Endothelial cell of umbilical vein (primary cell): Measurements from ENCODE around the gene SLIT1. TPM values are rescaled to one million over a fixed set of nuclear protein-coding genes. Genes with fewer than 3 reads are reported as not detected.

Source experiments
- BruUV-seq: library from RNA; stranded (reverse); fragments of 400-500 nt; replicated peaks from 2 replicates; lab custom pipeline; 2021; lab: Mats Ljungman, UMichigan
- CTCF ChIA-PET: fragments of 300-600, 350-600 bp; sonication (Branson Sonifier 250); formaldehyde crosslinking; loops from one replicate; lab custom pipeline; 2021; ENCODE audit warnings: antibody characterized with exemption, inconsistent platforms; lab: Charles Lee
- POLR2A ChIA-PET: fragments of 300-600, 350-600 bp; sonication (Branson Sonifier 250); formaldehyde crosslinking; loops from one replicate; lab custom pipeline; 2021; ENCODE audit warnings: antibody characterized with exemption, inconsistent platforms; lab: Charles Lee
- DNase-seq: peaks from one replicate; pipeline ENCODE4 v3.0.0-alpha.2; 2011; ENCODE audit warnings: low read depth, low spot score
- FAIRE-seq: peaks from 2 replicates; lab custom pipeline; 2011; peaks lifted over from hg19 to GRCh38; lab: Jason Lieb, UNC
- H2AFZ ChIP-seq: 2 replicates; pipeline ENCODE4 v1.6.0; 2012; ENCODE audit warnings: low read depth, low read length, control low read depth, inconsistent platforms
- H3K27ac ChIP-seq: 2 replicates; pipeline ENCODE4 v1.5.1; 2011; ENCODE audit warnings: low read depth, mild to moderate bottlenecking, control low read depth, low read length, moderate library complexity; ENCODE audit not compliant: insufficient read depth
- H3K27me3 ChIP-seq, 2 experiments: 2 replicates each; pipeline versions ENCODE4 v1.6.0 to v1.6.1; 2011; ENCODE audit warnings: low read length in 2 of 2, mixed read lengths in 1 of 2; ENCODE audit not compliant: control insufficient read depth in 2 of 2, insufficient read depth in 2 of 2
- H3K36me3 ChIP-seq, 2 experiments: 2 replicates in 1 of 2; 3 replicates in 1 of 2; pipeline ENCODE4 v1.5.1; 2011; ENCODE audit warnings: low read length in 2 of 2, mild to moderate bottlenecking in 1 of 2, moderate library complexity in 1 of 2; ENCODE audit not compliant: control insufficient read depth in 2 of 2, insufficient read depth in 2 of 2; ENCODE audit errors: extremely low read depth in 1 of 2
- H3K4me1 ChIP-seq: 3 replicates; pipeline ENCODE4 v1.5.1; 2011; ENCODE audit warnings: mild to moderate bottlenecking, low read length; ENCODE audit not compliant: control insufficient read depth, insufficient read depth; ENCODE audit errors: extremely low read depth
- H3K4me2 ChIP-seq: 2 replicates; pipeline ENCODE4 v1.6.1; 2011; ENCODE audit warnings: low read length, control low read depth, mixed read lengths; ENCODE audit not compliant: insufficient read depth
- H3K4me3 ChIP-seq, 3 experiments: fragments of 200-600 bp in 1 of 3; sonication (generic), shearing (Covaris generic) in 1 of 3; replicated peaks in 1 of 3; 2 replicates each; pipeline ENCODE4 v1.5.1; 2011 to 2016; ENCODE audit warnings: control low read depth in 3 of 3, low read length in 3 of 3, mild to moderate bottlenecking in 2 of 3, inconsistent platforms in 1 of 3, low read depth in 1 of 3, moderate library complexity in 1 of 3; ENCODE audit not compliant: insufficient read depth in 1 of 3
- H3K79me2 ChIP-seq: 2 replicates; pipeline ENCODE4 v1.6.0; 2012; ENCODE audit warnings: low read length, inconsistent platforms; ENCODE audit not compliant: control insufficient read depth, insufficient read depth
- H3K9ac ChIP-seq: replicated peaks from 2 replicates; pipeline ENCODE3; 2011; ENCODE audit warnings: low read length, control low read depth; ENCODE audit not compliant: insufficient read depth; ENCODE audit errors: extremely low read depth
- H3K9me1 ChIP-seq: replicated peaks from 3 replicates; pipeline ENCODE4 v1.6.0; 2011; ENCODE audit warnings: mild to moderate bottlenecking, low read length; ENCODE audit not compliant: control insufficient read depth, insufficient read depth; ENCODE audit errors: extremely low read depth
- H3K9me3 ChIP-seq: replicated peaks from 2 replicates; pipeline ENCODE4 v1.5.1; 2012; ENCODE audit warnings: low read length, inconsistent platforms; ENCODE audit not compliant: control insufficient read depth, insufficient read depth
- H4K20me1 ChIP-seq: replicated peaks from 2 replicates; pipeline ENCODE3; 2011; ENCODE audit warnings: mild to moderate bottlenecking, low read length; ENCODE audit not compliant: control insufficient read depth, insufficient read depth; ENCODE audit errors: extremely low read depth
- CTCF ChIP-seq, 2 donors: IDR thresholded peaks; 1 replicate in 1 of 2; 2 replicates in 1 of 2; pipeline ENCODE4 v1.5.1; 2011; ENCODE audit warnings: low read length in 2 of 2, mild to moderate bottlenecking in 2 of 2, moderate library complexity in 2 of 2, control low read depth in 1 of 2, inconsistent platforms in 1 of 2, low read depth in 1 of 2; ENCODE audit not compliant: insufficient read depth in 1 of 2; ENCODE audit errors: extremely low read depth in 1 of 2
- EZH2 ChIP-seq: IDR thresholded peaks from 2 replicates; pipeline ENCODE4 v1.6.1; 2012; ENCODE audit warnings: borderline replicate concordance, low read depth, mild to moderate bottlenecking, moderate library complexity, low read length, inconsistent platforms; ENCODE audit not compliant: severe bottlenecking
- FOS ChIP-seq: IDR thresholded peaks from 2 replicates; pipeline ENCODE4 v1.6.1; 2011; ENCODE audit warnings: mild to moderate bottlenecking, low read length, moderate library complexity, borderline replicate concordance; ENCODE audit not compliant: insufficient read depth
- GATA2 ChIP-seq: IDR thresholded peaks from 2 replicates; pipeline ENCODE4 v1.7.0; 2011; ENCODE audit warnings: low read depth, mild to moderate bottlenecking, moderate library complexity, mixed read lengths, low read length; ENCODE audit not compliant: insufficient read length, insufficient read depth
- JUN ChIP-seq: IDR thresholded peaks from 2 replicates; pipeline ENCODE4 v1.6.1; 2011; ENCODE audit warnings: borderline replicate concordance, low read depth; ENCODE audit not compliant: insufficient read length, insufficient read depth
- MAX ChIP-seq: IDR thresholded peaks from 2 replicates; pipeline ENCODE4 v1.6.1; 2011; ENCODE audit not compliant: insufficient read depth, insufficient read length
- MYC ChIP-seq: IDR thresholded peaks from one replicate; pipeline ENCODE4 v1.6.1; 2011; ENCODE audit warnings: mild to moderate bottlenecking, low read depth, low read length
- POLR2A ChIP-seq: IDR thresholded peaks from 2 replicates; pipeline ENCODE4 v1.6.1; 2012; ENCODE audit warnings: low read depth, mild to moderate bottlenecking, control low read depth, low read length
- POLR2AphosphoS5 ChIP-seq: IDR thresholded peaks from 2 replicates; pipeline ENCODE4 v1.6.1; 2012; ENCODE audit warnings: low read depth, mild to moderate bottlenecking, control low read depth, low read length, moderate library complexity; ENCODE audit not compliant: insufficient read depth
- dilution Hi-C: fragments of 300-500 bp; cut with MboI; formaldehyde crosslinking; loops from one replicate; pipeline ENCODE4 v1.15.0; 2019; ENCODE audit warnings: low sequenced_read_pairs; ENCODE audit not compliant: extremely low pct_ligation_motif_present
- intact Hi-C: fragments of 100-400 bp; cut with micrococcal nuclease; formaldehyde crosslinking; loops from one replicate; pipeline ENCODE4 v1.10.0; 2022
- polyA plus RNA-seq, 4 experiments: library from polyadenylated mRNA; depleted of rRNA in 3 of 4; stranded (reverse) in 3 of 4; unstranded in 1 of 4; fragments of >200 nt; gene quantifications; 2 replicates each; pipeline versions ENCODE4 v1.2.1 to v1.2.3, GENCODE V29; 2011 to 2012; ENCODE audit warnings: missing spikeins in 1 of 4
- total RNA-seq: library from RNA; stranded (reverse); gene quantifications from 2 replicates; pipeline ENCODE4 v1.2.3, GENCODE V29; 2021

SLIT1 gene
- total and polyA plus RNA-seq, 2 donors (not counting 3 experiments of a cell fraction or from before 2014, with no cell fraction given) = 0.04 to 0.20 TPM

GRCh38 chr10:96982149-96982930 lies 203.4 kb downstream of the SLIT1 start:
- intact Hi-C loops (no loop called here), dilution Hi-C loops (no loop called here)
- no peak for DNase-seq

GRCh38 chr10:96978621-96979154 lies 207.1 kb downstream of the SLIT1 start:
- H3K4me1 ChIP-seq = no peaks in the 10 kb centered on the region
- H3K27ac ChIP-seq = no peak overlapping the region
- H2AFZ ChIP-seq = no peak overlapping the region
- DNase-seq (no peak), FAIRE-seq (no peak)
- no peak for TF ChIP-seq POLR2AphosphoS5
- no peak for TF ChIP-seq MYC
- TF ChIP-seq FOS = no peak
- no peak for TF ChIP-seq JUN
- no peak for TF ChIP-seq GATA2
- no peak for TF ChIP-seq EZH2
- no peak for TF ChIP-seq POLR2A
- TF ChIP-seq CTCF (IDR thresholded peaks at IDR 0.05; ENCODE audit: extremely low read depth in 1 of 2, insufficient read depth in 1 of 2, low read depth in 1 of 2, low read length in 2 of 2) = no peak
- no peak for TF ChIP-seq MAX
- H4K20me1 ChIP-seq = no peaks in the 10 kb centered on the region
- ChIA-PET CTCF (interaction anchor here (2.4 kb wide), 1 partner anchor 47 kb away, joined by 6 read pairs; no protein-coding TSS in a partner anchor), POLR2A (no interaction called here)
- peaks cover 6 to 16% of the 10 kb centered on the region in 2 experiments for H3K36me3 ChIP-seq
- intact Hi-C loops (no loop called here), dilution Hi-C loops (no loop called here)
- H3K4me2 ChIP-seq = no peak overlapping the region
- H3K9me3 ChIP-seq = no peaks in the 10 kb centered on the region
- no peak overlapping the region for H3K9ac ChIP-seq
- H3K9me1 ChIP-seq = no peaks in the 10 kb centered on the region
- no peak overlapping the region for H3K4me3 ChIP-seq
- H3K27me3 ChIP-seq = no peaks in the 10 kb centered on the region
- H3K79me2 ChIP-seq = no peaks in the 10 kb centered on the region
- BruUV-seq = no TSS peak

More at GRCh38 chr10:96982149-96982930, 203.4 kb downstream of the SLIT1 start:
- no peak overlapping the region for H3K27ac ChIP-seq
- H3K79me2 ChIP-seq = no peaks in the 10 kb centered on the region
- no peak overlapping the region for H3K9ac ChIP-seq
- H3K36me3 ChIP-seq = peaks cover 6 to 16% of the 10 kb centered on the region in 2 experiments
- H3K27me3 ChIP-seq = no peaks in the 10 kb centered on the region
- no peaks in the 10 kb centered on the region for H3K9me3 ChIP-seq
- no peaks in the 10 kb centered on the region for H3K4me1 ChIP-seq
- no TSS peak for BruUV-seq
- H3K9me1 ChIP-seq = no peaks in the 10 kb centered on the region
- no peak overlapping the region for H2AFZ ChIP-seq
- no peak for TF ChIP-seq JUN
- TF ChIP-seq MAX = no peak
- H3K4me3 ChIP-seq = no peak overlapping the region
- no peaks in the 10 kb centered on the region for H4K20me1 ChIP-seq
- no peak overlapping the region for H3K4me2 ChIP-seq
- POLR2A ChIA-PET = no interaction called here
- CTCF ChIA-PET = interaction anchor here (1.2 to 1.4 kb wide), 2 partner anchors 43 kb away, joined by 4 read pairs; no protein-coding TSS in a partner anchor
- no peak for FAIRE-seq
